HG03135 (cell line): Measurements from ENCODE around the gene RPN2.
"Not testable (repeated sequence)": the region's sequence is repeated elsewhere in the genome, so short reads cannot be mapped to it uniquely, and the experiment has no call there.

Experiments used
- ATAC-seq: cut with Tn5 transposase; IDR thresholded peaks from one replicate; pipeline ENCODE4 v1.9.1; 2021; ENCODE audit warnings: mild to moderate bottlenecking, moderate library complexity; ENCODE audit not compliant: unreplicated experiment

Gene RPN2

DNA sequence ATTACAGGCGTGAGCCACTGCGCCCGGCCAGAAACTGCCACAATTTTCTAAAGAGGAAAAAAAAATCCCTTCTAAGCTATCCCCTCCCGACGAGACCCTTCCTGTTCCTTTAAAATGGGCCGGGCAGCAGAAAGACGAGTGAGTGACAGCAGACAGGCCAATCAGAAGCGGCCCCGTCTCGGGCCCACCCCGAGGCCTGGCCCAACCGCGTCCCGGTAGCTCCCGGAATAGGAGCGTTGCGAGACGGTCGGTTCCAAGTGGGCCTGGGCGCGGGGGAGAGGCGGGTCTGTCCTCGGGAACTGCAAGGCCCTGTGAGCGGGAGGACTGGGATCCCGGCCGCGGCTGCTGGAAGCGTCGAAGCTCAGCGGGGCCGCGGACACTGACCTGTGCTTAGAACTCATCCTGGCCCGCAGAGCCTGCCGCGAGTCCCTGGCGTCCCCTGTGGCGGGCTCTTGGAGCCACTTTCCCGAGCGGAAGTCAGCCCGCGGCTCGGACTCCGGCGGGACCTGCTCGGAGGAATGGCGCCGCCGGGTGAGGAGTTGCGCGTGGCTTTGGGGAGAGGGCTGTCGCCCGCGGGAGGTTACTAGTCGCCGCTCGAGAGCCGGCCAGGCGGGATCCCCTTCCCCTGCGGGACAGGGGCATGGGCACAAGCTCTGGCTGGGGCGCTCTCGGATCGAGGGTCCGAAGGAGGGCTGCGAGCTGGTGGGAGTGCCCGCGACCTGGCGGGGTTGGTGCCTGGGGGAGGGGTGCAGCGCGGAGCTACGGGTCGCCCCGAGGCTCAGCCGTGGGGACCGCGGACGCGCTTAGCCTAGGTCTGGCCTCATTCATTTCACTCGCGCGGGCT is at the start of gene RPN2, which contains the start of gene MROH8:
Gene RPN2, plus strand, starts transcription at position 492 of the 844 bp plus-strand sequence. Its CDS starts 27 bp downstream, at position 519.
Gene MROH8, minus strand, starts transcription at position 710 of the 844 bp plus-strand sequence.
- ATAC-seq: peak; percentile 90

- ATAC-seq: no peak
These were observed 47.6 kb upstream of the RPN2 start for GRCh38 chr20:37131486-37131885.

- ATAC-seq: no peak
These were observed 45.2 kb upstream of the RPN2 start for GRCh38 chr20:37133952-37134351.

- no peak for ATAC-seq
These were observed 41.6 kb upstream of the RPN2 start for GRCh38 chr20:37137547-37137946.

DNA sequence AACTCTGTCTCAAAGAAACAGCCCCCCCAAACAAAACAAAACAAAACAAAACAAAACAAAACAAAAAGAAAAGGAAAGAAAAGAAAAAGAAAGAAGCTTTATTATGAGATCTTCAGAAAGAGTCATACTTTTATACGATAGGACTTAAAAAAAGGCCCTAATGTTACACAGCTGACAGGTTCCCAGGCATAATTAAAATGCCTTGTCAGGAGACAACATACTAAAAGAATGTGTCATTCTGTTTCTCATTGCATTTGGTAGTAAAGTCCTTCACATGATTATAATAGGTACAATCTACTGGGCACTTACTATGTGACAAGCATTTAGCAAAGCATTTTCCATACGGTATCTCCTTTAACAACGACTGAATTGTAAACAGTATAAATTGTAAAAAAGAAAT is 36.4 kb upstream of the RPN2 start:
- ATAC-seq: no peak

DNA sequence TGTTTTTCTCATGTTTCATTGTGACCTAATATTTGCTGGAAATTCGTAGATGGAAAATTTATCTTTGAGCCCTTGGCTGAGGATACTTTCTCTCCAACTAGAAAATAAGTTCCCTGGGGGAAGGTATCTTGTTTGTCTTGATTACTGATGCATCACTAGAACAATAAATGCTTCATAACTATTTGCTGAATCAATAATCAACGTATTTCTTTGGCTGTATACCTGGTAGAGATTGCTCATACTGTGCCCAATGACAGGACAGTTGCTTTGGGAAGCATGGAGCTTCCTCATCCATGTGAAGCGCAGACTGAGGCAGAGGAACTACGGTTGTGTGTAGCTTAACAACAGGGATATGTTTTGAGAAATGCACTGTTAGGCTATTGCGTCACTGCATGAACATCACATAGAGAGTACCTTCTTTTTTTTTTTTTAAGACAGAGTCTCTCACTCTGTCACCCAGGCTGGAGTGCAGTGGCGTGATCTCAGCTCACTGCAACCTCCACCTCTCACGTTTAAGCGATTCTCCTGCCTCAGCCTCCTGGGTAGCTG is 34.2 kb upstream of the RPN2 start:
- no peak for ATAC-seq

DNA sequence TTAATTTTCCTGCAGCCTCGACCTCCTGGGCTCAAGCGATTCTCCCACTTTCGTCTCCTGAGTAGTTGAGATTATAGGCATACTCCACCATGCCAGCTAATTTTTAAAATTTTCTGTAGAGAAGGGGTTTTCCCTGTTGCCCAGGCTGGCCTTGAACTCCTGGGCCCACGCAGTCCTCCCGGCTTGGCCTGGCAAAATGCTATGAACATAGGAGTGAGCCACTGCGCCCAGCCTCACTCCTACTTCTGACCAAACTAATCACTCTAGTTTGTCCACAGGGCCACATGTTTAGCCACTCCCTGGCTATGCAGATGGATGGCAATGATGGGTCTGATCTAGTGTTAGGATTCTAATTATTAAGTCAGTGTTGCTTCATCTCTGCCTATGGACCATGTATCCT is 31.9 kb upstream of the RPN2 start:
- no peak for ATAC-seq

GRCh38 chr20:37150864-37151263 is 28.3 kb upstream of the RPN2 start:
- not testable (repeated sequence) for ATAC-seq

DNA sequence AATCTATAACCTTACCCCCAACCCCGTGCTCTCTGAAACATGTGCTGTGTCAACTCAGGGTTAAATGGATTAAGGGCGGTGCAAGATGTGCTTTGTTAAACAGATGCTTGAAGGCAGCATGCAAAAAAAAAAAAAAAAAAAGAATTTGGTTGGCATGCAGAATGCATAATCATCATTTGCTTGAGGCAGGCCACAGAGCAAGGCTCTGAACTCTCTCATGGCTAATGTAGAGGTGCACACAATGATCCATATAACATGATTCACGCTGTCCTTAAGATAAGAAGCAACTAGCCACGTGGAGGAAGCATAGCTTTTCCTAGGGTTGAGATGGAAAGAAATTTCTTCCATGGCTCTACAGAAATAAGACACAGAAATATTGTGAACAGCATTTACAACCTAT is 27.6 kb upstream of the RPN2 start:
- ATAC-seq: no peak

GRCh38 chr20:37152284-37152683 is 26.8 kb upstream of the RPN2 start:
- no peak for ATAC-seq

DNA sequence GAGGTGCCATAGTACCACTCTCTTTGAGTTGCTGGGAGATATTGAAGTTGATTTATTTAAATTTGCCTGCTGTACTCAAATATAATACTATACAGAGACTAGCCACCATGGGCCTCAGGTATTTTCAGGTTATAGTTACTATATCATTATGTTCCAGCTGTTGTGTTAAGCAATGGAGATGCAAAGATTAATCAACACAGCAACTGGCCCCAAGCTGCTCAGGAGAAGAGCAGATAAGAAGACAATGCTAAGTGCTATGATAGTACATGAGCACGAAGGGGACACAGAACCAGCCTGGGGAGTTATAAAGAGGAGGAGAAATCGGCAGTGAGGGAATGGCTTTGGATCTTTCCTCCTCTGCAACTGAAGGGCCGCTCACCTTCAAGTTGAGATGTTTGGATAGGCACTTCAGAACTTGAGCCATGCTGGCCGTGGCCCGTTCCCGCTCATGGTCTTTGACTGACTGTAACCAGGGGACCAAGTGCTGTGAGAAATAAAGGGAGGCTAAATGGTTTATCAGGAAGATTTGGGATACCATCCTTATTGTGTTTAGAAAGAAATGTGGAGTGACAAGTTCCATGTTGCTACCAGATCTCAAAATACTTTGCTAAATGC is 24.3 kb upstream of the RPN2 start:
- ATAC-seq: no peak

DNA sequence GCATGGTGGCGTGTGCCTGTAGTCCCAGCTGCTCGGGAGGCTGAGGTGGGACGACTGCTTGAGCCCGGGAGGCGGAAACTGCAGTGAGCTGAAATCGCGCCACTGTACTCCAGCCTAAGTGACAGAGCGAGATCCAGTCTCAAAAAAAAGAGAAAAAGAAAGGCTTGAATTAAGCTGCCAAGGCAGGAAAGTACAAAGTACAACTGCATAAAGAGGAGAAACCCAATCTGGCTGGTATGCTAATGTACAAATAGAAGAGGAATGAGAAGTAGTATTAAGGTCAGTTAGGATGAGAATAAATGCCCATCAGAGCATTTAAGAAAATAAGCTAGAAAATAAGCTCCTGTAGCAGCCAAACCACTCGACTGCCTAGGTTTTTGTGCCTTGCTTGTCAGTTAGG is 23.1 kb upstream of the RPN2 start:
- ATAC-seq: no peak

DNA sequence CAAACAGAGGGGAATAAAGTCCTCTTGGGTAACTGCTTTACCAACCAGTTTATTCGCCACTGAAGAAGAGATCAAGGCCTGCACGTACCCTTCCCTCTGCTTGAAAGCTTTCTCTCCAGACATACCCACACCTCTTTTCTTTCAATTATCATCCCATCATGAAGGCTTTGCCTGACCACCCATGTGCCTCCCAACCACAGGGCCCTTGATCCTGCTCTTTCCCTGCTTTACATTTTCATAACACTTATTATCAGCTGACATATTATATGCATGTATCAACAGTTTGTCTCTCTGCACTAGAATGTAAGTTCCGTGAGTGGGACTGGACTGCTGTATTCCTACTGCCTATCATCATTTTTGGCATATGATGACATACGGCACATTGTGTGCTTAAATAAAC is 20.9 kb upstream of the RPN2 start:
- no peak for ATAC-seq

DNA sequence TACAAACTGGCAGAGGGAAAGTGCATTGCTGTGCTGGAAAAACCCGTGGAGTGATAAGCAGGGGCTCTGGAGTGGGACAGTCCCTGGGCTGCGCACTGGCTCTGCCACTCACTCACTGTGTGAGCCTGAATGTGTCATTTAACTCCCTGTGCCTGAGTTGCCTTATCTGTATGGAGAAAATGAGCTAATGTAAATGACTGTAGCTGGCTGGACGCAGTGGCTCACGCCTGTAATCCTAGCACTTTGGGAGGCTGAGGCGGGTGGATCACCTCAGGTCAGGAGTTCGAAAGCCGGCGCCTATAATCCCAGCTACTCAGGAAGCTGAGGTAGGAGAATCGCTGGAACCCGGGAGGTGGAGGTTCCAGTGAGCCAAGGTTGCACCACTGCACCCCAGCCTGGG is 18.4 kb upstream of the RPN2 start:
- ATAC-seq: no peak

DNA sequence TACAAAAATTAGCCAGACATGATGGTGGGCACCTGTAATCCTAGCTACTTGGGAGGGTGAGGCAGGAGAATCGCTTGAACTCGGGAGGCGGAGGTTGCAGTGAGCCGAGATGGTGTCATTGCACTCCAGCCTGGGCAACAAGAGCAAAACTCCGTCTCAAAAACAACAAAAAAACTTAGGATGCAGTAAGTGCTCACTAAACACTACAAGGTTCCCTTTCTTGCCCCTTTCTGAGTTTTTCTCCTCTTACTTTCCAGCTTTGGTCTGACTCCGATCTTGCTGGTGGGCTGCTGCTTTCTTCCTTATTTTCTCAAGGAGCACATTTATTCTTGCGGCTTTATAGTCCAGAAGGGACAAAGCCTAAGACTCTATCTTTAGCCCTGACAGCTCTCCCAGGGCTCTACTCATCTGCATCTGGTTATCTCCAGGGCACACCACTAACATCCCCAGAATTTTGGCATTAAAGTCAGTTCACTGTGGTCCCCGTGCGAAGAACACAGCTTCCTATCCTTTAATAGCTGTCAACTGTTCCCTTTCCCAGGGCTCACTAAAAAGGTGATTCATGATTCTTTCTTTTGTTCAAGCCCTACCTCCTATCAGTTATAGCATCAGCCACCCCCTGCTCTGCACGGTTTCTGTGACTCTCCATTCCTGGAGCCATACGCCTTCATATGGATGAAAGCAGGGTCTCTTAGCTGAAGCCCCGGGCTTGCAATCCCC is 17.1 kb upstream of the RPN2 start:
- ATAC-seq: no peak

GRCh38 chr20:37162646-37163045 is 16.5 kb upstream of the RPN2 start:
- ATAC-seq: no peak

DNA sequence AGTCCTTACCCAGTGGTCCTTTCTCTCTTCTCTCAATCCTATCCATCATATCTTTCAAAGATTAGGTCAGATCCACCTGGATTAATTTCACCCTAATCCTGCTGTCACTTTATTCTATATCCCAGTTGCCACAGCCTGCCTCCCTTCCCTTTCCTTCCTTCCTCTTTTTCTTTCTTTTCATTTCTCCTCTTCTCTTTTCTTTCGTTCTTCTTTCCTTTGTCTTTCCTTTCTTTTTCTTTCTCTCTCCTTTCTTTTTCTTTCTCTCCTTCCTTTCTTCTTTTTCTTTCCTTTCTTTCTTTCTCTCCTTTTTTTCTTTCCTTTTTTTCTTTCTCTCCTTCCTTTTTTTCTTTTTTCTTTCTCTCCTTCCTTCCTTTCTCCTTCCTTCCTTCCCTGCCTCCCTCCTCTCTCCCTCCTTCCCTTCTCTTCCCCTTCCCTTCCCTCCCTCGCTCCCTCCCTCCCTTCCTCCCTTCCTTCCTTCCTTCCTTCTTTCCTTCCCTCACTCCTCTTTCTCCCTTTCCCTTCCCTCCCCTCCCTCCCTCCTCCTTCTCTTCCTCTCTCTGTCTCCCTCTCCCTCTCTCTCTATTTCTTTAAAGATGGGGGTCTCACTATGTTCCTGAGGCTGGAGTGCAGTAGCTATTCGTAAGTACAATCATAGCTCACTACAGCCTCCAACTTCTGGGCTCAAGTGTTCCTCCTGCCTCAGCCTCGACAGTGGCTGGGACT is 15.1 kb upstream of the RPN2 start:
- ATAC-seq: no peak

DNA sequence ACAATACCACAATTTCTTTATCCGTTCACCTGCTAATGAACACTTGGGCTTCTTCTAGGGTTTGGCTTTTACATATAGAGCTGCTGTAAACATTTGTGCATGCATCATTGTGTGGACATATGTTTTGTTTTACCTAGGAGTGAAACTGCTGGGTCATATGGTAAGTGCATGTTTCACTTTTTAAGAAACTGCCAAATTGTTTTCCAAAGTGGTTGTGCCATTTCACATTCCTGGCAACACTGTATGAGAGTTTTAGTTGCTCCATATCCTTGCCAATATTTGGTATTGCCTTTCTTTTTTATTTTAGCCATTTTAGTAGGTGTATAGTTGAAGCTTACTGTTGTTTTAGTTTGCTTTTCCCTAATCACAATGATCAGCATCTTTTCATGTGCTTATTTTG is 14.1 kb upstream of the RPN2 start:
- ATAC-seq: no peak

DNA sequence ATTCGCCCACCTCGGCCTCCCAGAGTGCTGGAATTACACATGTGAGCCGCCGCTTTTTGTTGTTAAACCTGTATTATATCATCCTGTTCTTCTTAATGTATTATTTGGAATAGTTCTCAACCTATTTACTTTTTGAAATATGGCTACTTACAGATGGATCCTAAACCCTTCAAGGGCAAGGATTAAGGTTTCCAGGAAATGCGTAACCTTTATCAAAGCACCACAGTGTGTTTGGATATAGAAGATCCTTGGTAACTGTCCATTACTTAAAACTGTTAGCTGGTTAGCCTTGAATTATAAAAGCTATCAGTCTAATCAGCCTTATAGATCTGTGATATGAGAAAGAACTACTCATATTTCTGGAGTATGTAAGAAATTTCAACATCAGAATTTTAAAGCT is 12.3 kb upstream of the RPN2 start:
- no peak for ATAC-seq

DNA sequence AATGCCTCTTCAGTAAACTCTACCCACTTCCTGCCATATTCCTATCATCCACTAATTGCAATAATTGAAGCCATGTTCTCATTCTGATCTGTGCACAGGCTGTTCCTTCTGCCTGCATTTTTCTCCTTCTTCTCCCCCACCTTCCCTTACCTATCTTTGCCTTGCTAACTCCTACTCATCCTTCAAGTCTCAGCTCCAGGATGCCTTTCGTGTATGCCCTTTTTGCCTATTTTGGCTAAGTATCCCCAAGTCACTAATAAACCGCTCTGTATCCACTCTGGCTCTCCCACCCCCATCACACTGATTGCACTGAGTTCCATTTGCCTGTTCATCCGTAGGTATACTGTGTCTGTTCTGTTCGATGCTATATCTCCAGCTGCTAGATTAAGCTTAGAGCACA is 6.3 kb upstream of the RPN2 start:
- no peak for ATAC-seq
